ENCODE measurements around the gene RPS6KA2.

- TF ChIP-seq CTCF (IDR thresholded peaks at IDR 0.05) (no peak), POLR2A (IDR thresholded peaks at IDR 0.05) (no peak), POLR2AphosphoS5 (IDR thresholded peaks at IDR 0.05) (no peak)
These were observed 119.7 kb downstream of the RPS6KA2 start for GRCh38 chr6:166507380-166507779.

Data from gastroesophageal sphincter (tissue), 3 donors.